Measurements from ENCODE around the gene PCCA.

The PCCA gene

DNA sequence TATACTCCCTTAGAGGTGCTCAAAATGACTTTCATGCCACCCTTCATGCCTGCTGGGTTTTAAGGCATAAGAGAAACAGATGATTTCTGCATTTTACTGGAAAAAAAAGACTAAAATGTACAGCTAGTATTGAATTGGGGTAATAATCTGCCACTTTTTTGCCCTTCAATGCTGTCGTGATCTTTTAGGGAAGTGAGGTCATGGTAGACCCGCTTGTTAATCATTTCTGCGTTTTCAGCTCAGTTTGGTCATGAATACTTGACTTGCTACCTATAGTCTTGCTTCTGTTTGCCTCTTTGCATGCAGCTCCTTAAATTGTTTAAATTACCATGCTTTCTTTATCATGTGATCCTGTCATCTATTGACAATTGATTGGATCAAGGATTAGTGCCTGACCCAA, 90.4 kb downstream of the PCCA start:
- in situ Hi-C loops (cut with MboI; ENCODE audit: low sequenced_read_pairs, unreplicated experiment): no loop called here
- no peak for DNase-seq (ENCODE audit: low spot score)
- TF ChIP-seq, protein P1, sequence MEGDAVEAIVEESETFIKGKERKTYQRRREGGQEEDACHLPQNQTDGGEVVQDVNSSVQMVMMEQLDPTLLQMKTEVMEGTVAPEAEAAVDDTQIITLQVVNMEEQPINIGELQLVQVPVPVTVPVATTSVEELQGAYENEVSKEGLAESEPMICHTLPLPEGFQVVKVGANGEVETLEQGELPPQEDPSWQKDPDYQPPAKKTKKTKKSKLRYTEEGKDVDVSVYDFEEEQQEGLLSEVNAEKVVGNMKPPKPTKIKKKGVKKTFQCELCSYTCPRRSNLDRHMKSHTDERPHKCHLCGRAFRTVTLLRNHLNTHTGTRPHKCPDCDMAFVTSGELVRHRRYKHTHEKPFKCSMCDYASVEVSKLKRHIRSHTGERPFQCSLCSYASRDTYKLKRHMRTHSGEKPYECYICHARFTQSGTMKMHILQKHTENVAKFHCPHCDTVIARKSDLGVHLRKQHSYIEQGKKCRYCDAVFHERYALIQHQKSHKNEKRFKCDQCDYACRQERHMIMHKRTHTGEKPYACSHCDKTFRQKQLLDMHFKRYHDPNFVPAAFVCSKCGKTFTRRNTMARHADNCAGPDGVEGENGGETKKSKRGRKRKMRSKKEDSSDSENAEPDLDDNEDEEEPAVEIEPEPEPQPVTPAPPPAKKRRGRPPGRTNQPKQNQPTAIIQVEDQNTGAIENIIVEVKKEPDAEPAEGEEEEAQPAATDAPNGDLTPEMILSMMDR (IDR thresholded peaks at IDR 0.05; ENCODE audit: borderline replicate concordance, control extremely low read depth, extremely low read depth, insufficient read depth, missing control alignments): no peak

DNA sequence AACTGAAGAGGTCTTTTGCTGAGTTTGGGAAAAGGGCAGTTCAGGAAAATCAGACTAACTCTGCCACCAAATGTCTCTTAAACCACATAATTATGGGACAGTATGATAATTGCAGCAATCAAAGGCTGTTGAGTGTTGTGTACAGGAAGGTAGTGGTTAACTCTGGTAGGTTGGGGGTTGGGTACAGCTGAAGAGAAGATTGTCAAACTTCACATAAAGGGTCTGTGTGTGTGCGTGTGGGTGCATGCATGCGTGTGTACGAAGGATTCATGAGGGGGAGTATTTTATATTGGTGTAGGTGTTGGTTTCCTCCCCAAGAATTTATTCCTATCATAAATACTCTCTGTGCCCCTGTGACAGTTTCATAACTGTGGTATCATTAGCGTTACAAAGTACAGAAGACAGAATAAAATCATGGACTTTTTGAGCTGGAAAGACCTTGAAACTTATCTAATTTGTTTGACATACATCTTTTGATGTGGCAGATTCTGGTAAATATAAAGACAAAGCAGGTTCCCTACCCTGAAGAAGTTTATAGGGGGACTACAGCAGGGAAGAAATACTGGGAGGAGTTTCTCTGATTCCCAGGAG, 94.1 kb downstream of the PCCA start:
- in situ Hi-C loops (cut with MboI; ENCODE audit: low sequenced_read_pairs, unreplicated experiment): no loop called here
- DNase-seq (ENCODE audit: low spot score): no peak
- TF ChIP-seq, protein P1 (IDR thresholded peaks at IDR 0.05; ENCODE audit: borderline replicate concordance, control extremely low read depth, extremely low read depth, insufficient read depth, missing control alignments): no peak

DNA sequence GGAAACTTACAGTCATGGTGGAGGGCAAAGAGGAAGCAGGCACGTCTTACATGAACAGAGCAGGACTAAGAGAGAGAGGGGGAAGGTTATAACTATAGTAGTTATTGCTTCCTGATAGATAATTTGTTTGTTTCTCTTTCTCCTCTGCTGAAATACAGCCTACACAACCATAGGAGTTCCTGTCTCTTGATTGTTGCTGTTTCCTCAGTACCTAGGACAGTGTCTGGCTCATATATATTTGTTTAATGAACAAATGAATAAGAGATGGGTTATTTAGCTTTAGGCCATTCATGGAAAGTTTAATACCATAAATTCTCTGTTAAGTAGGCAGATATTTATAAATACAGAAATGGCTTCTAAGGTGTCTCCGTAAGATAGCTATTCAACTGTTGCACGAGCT, 95.2 kb downstream of the PCCA start:
- in situ Hi-C loops (cut with MboI; ENCODE audit: low sequenced_read_pairs, unreplicated experiment): no loop called here
- no peak for DNase-seq (ENCODE audit: low spot score)
- TF ChIP-seq, protein P1 (IDR thresholded peaks at IDR 0.05; ENCODE audit: borderline replicate concordance, control extremely low read depth, extremely low read depth, insufficient read depth, missing control alignments): no peak

DNA sequence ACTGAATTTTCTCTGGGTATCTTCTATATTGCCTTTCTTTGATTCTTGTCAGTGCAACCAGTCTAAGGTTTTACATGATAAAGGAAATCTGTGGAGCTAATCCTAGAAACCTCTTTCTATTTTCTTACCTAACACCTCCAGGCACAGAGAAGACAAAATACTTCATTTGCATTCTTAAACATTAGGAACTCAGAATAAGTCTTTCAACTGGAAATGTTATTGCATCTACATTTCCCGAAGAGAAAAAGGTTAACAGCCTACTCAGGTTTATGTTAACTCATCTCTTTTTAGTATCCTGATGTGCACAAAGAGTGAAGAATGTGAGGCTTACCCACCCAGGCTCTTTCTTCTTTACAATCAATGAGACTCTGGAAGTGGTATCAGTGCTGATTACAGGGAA, 106.7 kb downstream of the PCCA start:
- no peak for DNase-seq (ENCODE audit: low spot score)
- in situ Hi-C loops (cut with MboI; ENCODE audit: low sequenced_read_pairs, unreplicated experiment): no loop called here
- TF ChIP-seq, protein P1 (IDR thresholded peaks at IDR 0.05; ENCODE audit: borderline replicate concordance, control extremely low read depth, extremely low read depth, insufficient read depth, missing control alignments): no peak

DNA sequence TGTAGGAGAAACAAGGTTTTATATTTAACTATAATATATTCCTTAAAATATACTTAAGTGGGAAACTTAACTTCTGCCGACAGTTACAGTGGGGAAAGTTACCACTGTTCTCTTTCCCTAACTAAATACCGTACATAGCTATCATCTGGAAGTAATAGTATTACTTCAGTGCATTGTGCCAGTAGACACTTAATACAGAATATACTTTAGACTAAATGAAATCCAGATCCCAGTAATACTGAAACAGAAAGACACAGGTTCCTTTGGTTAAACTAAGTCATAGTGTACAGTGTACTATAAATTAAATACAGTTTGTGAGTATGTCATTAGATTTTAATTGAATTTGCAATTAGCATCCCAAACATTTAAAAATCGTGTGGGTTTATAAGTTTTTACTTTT, 107.5 kb downstream of the PCCA start:
- in situ Hi-C loops (cut with MboI; ENCODE audit: low sequenced_read_pairs, unreplicated experiment): no loop called here
- TF ChIP-seq, protein P1 (IDR thresholded peaks at IDR 0.05; ENCODE audit: borderline replicate concordance, control extremely low read depth, extremely low read depth, insufficient read depth, missing control alignments): no peak
- DNase-seq (ENCODE audit: low spot score): no peak

DNA sequence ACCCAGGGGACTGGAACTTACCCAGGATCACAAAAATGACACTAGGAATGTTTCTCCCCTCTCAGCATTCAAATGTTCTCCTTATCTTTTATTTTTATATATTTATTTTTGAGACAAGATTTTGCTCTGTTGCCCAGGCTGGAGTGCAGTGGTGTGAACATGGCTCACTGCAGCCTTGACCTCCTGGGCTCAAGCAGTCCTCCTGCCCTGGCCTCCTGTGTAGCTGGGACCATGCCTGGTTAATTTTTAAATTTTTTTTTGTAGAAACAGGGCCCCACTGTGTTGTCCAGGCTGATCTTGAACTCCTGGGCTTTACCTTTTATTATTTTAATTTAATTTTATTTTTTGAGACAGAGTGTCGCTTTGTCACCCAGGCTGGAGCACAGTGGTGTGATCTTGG, 108.2 kb downstream of the PCCA start:
- DNase-seq (ENCODE audit: low spot score): no peak
- TF ChIP-seq, protein P1 (IDR thresholded peaks at IDR 0.05; ENCODE audit: borderline replicate concordance, control extremely low read depth, extremely low read depth, insufficient read depth, missing control alignments): no peak
- in situ Hi-C loops (cut with MboI; ENCODE audit: low sequenced_read_pairs, unreplicated experiment): no loop called here

Data from GM13976 (cell line).